Activated CD8-positive, alpha-beta memory T cell treated with anti-CD3 and anti-CD28 coated beads, Interleukin-2, amount 50 U/mL, for 24 hours (primary cell): ENCODE measurements around the gene CDK7.
A peak's percentile ranks its signal among the peaks of the same experiment; 100 is the strongest.
"Not testable (repeated sequence)": the region's sequence is repeated elsewhere in the genome, so short reads cannot be mapped to it uniquely, and the experiment has no call there.

Experiments
- DNase-seq: peaks from one replicate; pipeline ENCODE4 v3.0.0-alpha.2; 2020; ENCODE audit errors: extremely low read depth

The CDK7 gene

DNA sequence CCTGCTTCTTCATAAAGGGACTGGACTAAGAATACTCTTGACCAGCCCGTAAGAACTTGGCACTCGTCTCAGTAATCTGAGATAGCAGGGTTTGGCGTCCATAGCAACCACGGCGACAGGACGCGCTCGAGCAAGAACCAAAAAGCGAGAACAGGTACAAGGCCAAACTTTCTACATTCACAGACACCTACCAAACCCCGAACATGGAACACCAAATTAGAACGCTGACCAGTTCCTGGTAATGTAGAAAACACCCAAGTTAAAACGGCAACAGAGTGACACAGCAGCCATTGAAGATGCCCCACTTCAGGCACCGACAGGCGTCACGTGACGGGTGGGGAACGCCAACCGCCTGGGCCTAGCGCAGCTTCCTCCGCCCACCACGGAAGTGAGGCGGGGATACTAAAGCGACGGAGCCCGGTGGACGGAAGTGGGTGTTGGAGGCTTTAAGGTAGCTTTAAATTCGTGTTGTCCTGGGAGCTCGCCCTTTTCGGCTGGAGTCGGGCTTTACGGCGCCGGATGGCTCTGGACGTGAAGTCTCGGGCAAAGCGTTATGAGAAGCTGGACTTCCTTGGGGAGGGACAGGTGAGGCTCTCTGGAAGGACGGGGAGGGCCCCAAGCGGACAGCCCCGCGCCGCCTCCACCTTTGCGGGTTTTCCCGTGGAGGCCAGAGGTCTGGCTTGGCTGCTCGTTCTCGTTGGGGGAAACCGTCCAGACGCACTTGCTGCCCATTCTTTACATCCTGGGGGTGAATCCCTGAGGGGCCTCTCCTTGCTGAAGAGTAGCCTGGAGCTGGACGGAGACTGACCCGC, at the start of gene CDK7:
Gene CDK7, plus strand, starts transcription at position 430 of the 812 bp plus-strand sequence. Its CDS starts 90 bp downstream, at position 520.
- DNase-seq = peak; percentile 86

DNA sequence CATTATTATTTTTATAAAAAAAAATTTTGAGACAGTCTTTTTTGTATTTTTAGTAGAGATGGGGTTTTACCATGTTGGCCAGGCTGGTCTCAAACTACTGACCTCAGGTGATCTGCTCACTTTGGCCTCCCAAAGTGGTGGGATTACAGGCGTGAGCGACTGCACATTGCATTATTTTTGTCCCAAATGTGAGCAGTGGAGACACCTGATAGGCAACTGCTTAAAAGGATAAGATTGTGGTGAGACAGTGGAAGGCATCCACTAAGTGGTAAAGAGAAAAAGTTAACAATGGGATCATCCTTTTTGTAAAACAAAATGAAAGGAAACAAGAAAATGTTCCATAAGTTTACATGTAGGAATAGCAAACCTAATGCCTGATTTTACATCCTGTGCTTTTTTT, 47.3 kb upstream of the CDK7 start:
- DNase-seq = no peak

DNA sequence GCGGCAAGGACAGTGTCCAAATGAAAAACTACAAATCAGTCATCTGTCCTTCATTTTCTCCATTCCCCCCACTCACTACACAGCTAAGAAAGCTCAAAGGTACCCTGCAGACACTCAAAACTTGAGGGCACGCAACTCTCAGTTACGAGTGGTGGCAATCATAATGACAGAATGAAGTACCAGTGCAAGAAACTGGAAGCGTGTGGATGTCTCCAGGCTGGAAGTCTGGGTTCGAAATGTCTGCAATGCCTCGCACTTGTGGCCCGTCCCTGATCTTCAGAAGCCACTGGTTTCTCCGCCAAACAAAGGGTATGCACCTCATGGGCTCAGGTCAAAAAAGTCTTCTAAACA, 45.9 kb upstream of the CDK7 start:
- no peak for DNase-seq

DNA sequence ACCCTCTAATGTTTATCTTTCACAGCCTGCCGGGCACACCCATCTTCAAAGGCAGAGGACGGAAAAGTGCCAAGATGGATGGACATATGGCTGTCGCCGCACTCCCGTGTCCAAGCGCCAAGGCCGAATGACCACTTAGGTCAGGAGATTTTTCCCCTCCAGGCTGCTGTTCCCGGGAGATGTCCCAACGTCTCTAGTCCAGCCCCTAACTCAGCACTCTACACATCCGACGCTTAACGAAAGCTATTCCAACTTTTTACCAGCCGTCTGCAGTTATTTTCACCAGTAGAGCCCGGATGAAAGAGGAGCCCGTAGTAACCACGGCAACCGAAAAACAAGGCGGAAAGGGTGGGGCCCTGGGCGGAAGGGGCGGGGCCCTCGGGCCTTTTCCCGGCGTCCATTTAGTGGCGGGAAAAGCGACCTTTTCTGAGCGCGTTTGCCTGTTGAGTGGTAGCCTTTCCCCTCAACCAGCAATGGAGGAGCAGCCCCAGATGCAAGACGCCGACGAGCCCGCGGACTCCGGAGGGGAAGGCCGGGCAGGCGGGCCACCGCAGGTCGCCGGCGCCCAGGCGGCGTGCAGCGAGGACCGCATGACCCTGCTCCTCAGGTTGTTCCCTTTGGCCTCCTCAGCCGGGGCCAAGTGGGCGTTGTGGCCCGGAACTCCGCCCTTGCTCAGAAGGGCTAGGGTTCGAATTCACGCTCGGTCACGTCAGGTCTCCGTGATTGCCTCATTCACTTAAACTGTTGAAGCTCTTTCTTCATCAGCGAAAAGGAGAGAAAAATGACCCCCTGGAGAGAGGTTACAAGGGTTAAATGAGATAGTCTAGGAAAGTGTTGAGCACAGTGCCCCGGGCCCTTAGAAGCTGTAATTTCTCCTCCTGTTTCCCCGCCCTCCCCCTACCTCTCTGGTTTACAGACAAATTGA, 45.3 kb upstream of the CDK7 start, which contains the start of gene CENPH:
Gene CENPH, plus strand, starts transcription at position 422 of the 925 bp plus-strand sequence. Its CDS starts 52 bp downstream, at position 474.
- peak; percentile 84 for DNase-seq

DNA sequence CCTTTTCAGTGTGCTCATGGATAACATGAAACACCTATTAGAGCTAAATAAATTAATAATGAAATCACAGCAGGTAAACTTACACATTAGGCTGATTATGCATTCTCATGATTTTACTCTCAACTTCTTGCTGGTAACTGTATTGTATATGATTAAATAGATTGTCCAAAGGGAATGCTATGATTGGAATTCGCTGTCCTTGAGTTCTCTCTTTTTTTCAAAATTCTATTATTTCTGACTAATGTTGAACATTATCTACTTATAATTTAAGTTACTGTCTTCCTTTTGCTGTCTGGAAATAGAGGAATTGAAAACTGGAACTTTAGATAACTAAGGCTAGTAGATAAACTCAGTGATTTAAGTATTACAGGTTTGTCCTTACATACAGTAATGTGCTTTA, 32.2 kb upstream of the CDK7 start:
- DNase-seq = no peak

DNA sequence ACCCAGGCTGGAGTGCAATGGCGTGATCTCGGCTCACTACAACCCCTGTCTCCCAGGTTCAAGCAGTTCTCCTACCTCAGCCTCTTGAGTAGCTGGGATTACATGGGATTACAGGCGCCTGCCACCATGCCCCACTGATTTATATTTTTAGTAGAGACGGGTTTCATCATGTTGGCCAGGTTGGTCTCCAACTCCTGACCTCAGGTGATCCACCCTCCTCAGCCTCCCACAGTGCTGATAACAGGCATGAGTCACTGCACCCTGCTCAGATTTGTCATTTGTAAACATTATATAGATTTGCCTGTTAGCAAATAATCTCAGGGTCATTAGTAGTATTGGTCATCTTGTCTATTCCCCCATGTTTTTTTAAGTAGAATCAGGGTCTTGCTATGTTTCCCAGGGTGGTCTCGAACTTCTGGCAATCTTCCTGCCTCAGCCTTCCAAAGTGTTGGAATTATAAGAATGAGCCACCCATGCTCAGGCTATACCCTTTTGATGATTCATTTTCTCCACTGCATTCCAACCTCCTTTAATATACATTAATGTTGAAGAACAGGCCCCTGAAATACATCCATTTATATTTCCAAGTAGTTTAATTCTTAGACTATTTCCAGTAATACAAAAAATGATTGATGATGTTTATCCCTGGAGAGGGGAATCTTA, 28.0 kb upstream of the CDK7 start:
- no peak for DNase-seq

DNA sequence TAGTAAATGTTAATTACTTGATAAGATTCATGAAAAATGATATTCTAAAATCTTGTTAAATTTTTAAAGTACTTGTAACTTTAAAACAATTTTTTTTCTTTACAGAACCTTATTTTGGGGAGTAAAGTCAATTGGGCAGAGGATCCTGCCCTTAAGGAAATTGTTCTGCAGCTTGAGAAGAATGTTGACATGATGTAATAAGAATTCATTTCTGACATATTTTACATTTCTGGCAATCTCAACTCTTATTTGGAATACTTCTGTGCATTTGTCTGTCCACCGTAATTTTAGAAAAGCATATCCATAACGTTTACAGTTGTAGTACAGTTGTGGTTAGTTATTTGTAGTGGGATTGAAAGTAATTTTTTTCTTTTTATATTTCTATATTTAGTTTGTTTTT, 25.1 kb upstream of the CDK7 start:
- DNase-seq = no peak

DNA sequence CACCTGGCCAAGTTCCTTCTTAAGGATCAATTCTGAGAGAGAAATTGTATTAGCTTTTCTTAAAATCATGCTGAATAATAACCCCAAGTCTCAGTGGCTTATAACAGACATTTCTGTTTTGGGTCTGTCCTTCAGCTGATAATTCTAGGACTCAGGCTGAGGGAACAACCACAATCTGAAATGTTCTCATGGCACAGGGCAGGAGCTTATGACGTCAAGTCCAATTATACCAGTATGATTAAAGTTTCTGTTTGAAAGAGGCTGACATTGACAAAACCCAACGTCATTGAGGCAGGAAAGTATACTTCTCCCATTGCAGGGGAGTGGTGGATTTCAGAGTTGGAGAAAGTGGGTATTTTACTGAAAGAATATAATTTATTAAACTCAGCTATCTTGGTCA, 23.5 kb upstream of the CDK7 start:
- no peak for DNase-seq

DNA sequence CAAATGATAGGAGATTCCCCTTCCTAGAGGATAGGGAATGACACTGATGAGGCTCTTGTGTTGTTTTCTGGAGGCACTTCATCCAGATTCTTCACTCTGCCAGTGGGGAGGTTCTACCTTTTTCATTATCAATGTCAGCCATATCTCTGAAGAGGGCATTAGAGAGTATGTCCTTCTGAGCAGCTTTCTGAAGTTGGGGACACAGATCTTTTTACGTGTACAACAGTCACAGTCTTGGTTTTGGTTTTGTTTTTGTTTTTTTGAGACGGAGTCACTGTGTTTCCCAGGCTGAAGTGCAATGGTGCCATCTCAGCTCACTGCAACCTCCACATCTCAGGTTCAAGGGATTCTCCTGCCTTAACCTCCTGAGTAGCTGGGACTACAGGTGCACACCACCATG, 22.7 kb upstream of the CDK7 start:
- DNase-seq = no peak

DNA sequence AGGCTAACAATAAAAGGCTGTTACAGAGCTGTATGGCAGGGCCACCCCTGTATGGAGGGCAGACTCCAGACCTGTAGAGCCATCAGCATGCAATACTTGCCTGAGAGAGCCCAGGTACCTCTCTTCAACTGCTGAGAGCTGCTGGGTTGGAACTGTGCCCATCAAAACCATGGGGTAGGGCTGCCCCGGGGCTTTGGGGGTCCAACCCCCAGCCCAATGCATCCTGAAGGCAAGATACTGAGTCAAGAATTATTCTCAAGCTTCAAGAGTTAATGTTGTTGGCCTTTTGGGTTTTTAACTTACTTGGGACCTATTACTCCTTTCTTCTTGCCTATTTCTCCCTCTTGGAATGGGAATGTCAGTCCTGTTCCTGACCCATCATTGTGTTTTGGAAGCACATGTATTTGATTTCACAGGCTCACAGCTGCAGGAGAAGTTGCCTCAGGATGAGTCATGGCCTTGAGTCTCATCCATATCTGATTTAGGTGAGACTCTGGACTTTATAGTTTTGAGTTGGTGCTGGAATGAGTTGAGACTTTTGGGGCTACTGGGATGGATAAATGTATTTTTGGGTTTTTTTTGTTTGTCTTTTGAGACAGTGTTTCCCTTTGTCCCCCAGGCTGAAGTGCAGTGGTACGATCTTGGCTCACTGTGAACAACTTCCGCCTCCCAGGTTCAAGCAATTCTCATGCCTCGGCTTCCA, 21.0 kb upstream of the CDK7 start:
- no peak for DNase-seq

DNA sequence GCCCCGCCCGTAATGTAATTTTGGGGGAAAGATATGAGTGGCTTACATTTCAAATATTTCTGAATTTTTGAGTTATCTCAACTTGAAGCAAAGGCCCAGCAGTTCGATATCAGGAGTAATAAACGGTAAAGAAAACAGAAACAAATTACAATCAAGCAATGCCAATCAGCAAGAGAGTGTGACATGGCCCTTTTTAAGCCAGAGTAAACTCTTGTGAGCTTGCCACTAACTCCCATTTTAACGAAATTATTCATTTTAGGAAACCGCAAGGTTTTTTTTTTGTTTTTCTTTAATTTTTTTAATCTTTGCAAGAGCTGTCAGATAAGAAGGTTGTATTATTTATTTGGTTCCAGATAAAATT, 17.6 kb upstream of the CDK7 start:
- no peak for DNase-seq

DNA sequence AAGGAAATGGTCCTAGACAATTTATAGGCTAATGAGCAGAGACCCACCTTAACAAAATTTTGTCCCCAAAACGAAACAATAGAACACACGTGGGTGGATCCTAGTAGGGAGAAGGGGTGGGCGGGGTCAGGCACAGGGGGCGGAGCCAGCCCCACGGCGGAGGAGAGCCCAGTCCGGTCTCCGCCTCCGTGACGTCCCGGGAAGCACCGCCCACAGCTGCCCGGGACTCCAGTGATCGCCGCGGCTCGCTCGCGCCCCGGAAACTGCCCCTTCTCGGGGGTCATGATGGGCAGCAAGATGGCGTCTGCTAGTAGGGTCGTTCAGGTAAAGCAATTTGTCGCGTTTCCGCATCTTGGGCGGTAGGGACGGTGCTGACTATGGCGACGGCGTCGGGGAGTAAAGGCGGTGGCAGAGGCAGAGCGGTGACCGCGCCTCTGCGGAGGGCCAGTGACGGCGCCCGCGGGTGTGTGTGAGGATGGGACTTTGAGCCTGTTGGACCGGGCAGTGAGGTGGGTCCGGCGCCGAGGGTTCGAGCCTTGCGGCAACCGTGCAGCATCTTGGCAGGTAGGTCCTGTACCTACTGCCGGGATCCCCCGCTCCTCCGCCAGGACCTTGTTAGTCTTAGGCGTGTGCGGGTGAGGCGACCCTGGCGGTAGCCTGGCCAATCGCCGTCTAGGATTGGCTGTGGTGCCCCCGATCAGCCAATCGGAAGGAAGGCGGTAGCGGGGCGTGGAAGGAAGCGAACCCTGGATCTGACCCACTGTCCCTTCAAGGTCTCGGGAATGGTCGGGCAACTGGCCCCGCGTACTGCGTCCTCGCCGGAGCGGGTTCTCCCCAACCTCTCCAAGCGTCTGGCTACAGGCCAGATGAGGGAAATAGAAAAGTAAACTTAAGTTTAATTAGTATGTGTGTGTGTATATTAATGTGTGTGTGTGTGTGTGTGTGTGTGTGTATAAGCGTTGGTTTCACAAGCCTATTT, 16.8 kb upstream of the CDK7 start:
- DNase-seq = peak; percentile 87

DNA sequence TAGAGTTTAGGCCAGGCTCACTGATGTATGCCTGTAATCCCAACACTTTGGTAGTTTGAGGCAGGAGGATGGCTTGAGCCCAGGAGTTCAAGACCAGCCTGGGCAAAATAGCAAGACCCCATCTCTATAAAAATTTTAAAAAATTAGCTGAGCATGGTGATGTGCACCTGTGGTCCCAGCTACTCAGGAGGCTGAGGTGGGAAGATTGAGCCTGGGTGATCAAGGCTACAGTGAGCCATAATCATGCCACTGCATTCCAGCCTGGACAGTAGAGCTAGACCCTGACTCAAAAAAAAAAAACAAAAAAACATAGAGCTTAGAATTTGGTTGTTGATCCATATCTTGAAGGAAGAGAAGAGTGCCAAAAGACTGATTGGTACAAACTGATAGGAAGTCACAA, 14.7 kb upstream of the CDK7 start:
- no peak for DNase-seq

DNA sequence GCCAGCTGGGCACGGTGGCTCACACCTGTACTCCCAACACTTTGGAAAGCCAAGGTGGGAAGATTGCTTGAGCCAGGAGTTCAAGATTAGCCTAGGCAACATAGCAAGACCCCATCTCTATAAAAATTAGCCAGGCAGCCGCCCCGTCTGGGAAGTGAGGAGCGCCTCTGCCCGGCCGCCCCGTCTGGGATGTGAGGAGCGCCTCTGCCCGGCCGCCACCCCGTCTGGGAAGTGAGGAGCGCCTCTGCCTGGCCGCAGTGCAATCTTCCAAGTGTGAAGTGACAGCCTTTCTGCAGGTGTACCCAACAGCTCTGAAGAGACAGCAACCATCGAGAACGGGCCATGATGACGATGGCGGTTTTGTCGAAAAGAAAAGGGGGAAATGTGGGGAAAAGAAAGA, 14.3 kb upstream of the CDK7 start:
- DNase-seq = not testable (repeated sequence)

DNA sequence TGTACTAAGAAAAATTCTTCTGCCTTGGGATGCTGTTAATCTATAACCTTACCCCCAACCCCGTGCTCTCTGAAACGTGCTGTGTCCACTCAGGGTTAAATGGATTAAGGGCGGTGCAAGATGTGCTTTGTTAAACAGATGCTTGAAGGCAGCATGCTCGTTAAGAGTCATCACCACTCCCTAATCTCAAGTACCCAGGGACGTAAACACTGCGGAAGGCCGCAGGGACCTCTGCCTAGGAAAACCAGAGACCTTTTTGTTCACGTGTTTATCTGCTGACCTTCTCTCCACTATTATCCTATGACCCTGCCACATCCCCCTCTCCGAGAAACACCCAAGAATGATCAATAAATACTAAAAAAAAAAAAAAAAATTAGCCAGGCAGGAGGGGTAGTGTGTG, 13.9 kb upstream of the CDK7 start:
- not testable (repeated sequence) for DNase-seq

DNA sequence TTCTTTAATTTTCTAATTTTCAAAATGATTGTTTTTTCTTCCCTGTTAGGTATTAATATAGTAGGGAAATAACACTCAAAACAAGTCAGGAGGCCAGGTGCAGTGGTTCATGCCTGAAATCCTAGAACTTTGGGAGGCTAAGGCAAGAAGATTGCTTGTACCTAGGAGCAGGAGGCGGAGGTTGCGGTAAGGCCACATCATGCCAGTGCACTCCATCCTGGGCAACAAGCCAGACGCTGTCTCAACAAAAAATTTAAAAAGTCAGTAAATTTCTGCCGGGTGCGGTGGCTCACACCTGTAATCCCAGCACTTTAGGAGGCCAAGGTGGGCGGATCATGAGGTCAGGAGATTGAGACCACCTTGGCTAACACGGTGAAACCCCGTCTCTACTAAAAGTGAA, 10.2 kb upstream of the CDK7 start:
- no peak for DNase-seq

DNA sequence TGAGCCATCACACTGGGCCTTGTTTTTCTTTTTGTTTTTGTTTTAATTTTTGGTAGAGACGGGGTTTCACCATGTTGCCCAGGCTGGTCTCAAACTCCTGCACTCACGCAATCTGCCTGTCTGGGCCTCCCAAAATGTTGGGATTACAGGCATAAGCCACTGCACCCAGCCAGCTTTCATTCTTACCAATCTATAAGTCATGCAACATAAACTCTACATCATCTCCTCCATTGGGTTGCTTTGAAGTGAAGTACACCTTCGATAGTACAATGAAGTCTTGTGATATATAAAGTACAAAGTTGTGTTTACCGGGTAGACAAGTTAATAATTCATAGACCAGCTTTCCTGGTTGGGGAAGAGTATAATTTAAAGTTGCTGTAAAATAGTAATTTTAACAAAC, 8.8 kb upstream of the CDK7 start:
- no peak for DNase-seq

DNA sequence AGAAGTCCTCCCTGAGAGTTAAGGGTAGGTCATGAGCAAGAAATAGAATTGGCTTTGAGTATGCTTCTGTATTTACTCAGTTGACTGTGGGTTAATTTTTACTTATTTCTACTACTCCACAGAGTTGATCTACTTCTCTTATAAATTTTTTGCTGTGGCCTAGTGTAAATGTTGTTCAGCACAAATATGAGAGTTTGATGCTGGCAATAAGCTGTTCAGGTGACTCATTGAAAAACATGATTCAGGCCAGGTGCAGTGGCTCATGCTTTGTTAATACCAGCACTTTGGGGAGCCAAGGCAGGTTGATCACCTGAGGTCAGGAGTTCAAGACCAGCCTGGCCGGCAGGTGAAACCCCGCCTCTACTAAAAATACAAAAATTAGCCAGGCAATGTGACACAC, 4.5 kb upstream of the CDK7 start:
- DNase-seq = no peak

DNA sequence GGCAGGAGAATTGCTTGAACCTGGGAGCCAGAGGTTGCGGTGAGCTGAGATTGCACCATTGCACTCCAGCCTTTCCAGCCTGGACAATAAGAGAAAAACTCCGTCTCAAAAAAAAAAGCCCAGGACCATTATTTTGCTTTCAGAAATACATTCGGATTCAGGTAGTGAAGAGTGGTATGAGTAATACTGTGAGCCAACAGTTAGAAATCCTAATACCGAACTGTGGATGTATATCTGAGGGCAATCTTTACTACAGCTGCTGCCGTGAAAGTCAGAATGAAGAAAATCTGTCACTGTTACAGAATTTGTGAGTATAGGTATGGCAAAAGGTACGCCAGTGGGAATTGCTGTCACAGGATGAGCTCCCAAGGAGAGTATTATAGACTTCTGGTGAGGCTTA, 3.4 kb upstream of the CDK7 start:
- no peak for DNase-seq

DNA sequence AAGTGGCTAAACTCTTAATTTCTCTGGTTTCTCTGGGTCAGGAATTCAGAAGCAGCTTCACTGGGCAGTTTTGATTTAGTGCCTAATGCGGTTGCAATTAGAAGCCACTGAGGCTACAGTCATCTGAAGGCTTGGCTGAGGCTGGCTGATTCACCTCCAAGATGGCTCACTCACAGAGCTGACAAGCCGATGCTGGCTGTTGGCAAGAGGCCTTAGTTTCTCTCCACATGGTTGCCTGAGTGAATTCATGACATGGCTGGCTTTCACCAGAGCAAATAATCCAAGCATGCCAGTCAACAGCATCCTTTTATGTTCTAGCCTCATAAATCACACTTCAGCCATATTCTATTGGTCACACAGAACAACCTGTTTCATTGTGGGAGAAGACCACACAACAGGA, 2.8 kb upstream of the CDK7 start:
- DNase-seq = no peak

DNA sequence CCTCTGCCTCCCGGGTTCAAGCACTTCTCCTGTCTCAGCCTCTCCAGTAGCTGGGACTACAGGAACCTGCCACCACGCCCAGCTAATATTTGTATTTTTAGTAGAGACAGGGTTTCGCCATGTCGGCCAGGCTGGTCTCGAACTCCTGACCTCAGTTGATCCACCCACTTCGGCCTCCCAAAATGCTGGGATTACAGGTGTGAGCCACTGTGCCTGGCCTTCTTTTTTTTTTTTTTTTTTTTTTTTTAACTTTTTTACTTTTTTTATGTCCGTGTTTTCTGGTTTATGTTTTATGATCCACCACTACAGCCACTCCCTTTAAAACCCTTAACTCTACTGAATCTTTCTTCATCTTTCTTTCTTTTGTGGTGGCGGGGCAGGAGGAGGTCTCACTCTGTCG, 2.0 kb downstream of the CDK7 start:
- DNase-seq = not testable (repeated sequence)
